ENCODE results near the gene TCERG1L. TPM values are rescaled to one million over a fixed set of nuclear protein-coding genes. Genes with fewer than 3 reads are reported as not detected.
"Not testable (repeated sequence)": the region's sequence is repeated elsewhere in the genome, so short reads cannot be mapped to it uniquely, and the experiment has no call there.

Gene TCERG1L
- total RNA-seq, 2 donors from 2014 or later: not detected

DNA sequence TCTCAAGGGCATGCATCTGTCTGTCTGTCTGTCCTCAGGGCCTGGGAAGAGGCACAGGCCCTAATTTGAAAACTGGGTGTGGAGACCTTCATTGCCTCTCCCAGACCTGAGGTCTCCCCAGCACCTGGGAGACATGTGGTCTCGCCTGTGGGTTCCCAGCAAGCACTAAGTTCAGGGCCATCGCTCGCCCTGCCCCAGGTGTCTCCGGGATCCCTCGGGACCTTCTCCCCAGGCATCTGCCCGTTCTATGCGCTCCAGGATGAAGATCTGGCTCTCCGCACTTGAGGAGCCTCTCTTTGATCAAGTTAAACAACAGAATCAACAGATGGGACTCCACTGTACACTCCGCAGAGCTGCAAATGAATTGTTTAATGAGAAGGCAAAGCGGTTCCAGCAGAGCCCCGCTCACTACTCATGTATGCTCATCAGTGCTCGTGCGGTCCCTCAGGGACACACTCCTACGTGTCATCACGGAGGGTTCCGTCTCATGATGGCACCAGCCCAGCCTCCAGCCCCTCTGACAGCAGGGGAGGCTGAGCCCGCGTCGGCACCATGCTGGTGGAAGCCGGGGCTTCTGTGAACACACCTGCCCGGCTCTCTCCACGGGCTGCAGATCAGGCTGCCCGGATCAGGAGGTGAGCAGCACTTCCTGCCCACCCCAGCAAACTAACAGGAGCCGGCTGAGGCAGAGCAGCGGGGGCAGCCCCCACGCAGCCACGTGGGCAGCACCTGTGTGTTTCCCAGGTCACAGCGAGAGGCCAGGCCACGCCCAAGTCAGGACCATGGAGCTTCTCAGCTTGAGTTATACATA, 132.8 kb downstream of the TCERG1L start:
- ATAC-seq: no peak
- peaks cover 1% of the 10 kb centered on the region for H3K27me3 Mint-ChIP-seq
- no peak overlapping the region for H3K27ac Mint-ChIP-seq
- H3K9me3 ChIP-seq (ENCODE audit: control insufficient read depth, low read length, poor library complexity, severe bottlenecking): no peaks in the 10 kb centered on the region
- H3K4me3 Mint-ChIP-seq: no peak overlapping the region
- no peaks in the 10 kb centered on the region for H3K36me3 Mint-ChIP-seq (ENCODE audit: low read depth)
- no peaks in the 10 kb centered on the region for H3K4me1 Mint-ChIP-seq
- no peak for DNase-seq

DNA sequence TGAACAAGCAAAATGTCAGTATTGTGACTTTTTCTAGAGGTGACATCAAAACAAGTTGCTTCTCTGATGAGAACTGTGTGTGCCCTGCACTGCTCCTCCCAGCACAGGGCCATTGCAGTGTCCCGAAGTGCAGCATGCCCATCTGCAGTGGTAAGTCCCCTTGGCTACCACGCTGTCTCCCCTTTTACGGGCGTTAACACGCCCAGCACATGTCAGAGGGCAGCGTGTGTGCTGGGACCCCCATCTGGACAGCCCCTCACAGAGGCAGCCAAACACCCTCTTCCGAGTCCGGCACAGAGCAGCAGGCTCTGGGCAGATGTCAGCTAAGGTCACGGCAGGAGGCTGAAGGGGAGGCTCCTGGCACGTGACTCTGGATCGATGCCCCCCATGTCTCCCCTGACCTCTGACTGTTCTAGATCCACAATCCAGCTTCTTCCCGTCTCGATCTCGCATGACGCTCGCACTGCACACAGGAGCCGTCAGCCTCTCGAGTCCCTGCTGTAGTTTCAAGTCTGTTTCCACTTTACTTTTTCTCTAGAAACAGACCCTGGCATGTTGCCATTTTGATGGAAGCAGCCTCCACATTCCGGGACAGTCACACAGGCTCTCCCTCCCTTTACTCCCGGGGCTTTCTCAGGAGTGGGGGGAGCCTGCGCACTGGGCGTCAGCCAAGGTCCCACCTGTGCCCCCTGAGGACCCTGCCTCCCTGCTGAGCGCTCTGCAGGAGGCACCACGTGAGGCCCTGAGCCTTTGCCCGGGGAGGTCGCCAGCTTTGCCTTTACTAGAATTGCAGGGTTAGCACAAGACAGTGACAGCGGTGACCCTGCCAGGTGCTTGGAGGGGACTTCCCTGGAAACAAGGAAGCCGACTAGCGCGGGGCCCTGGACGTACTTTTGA, 133.8 kb downstream of the TCERG1L start:
- no peaks in the 10 kb centered on the region for H3K9me3 ChIP-seq (ENCODE audit: control insufficient read depth, low read length, poor library complexity, severe bottlenecking)
- ATAC-seq: no peak
- no peaks in the 10 kb centered on the region for H3K27me3 Mint-ChIP-seq
- DNase-seq: no peak
- no peaks in the 10 kb centered on the region for H3K36me3 Mint-ChIP-seq (ENCODE audit: low read depth)
- H3K4me1 Mint-ChIP-seq: no peaks in the 10 kb centered on the region
- H3K27ac Mint-ChIP-seq: no peak overlapping the region
- H3K4me3 Mint-ChIP-seq: no peak overlapping the region

DNA sequence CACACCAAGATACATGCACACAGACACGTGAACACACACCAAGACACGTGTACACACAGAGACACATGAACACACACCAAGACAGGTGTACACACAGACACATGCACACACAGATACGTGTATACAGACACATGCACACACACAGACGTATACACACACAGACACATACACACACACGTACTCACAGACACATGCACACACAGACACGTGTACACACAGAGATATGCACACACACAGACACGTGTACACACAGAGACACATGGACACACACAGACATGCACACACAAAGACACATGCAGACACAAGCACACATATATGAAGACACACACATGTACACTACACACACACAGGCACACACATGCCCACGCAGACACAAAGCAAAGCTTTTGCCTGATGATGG, 134.6 kb downstream of the TCERG1L start:
- ATAC-seq (no peak), DNase-seq (no peak)
- Mint-ChIP-seq H3K27me3 (no peaks in the 10 kb centered on the region), H3K4me3 (no peak overlapping the region), H3K27ac (no peak overlapping the region), H3K4me1 (no peaks in the 10 kb centered on the region), H3K36me3 (ENCODE audit: low read depth) (no peaks in the 10 kb centered on the region)
- no peaks in the 10 kb centered on the region for H3K9me3 ChIP-seq (ENCODE audit: control insufficient read depth, low read length, poor library complexity, severe bottlenecking)

DNA sequence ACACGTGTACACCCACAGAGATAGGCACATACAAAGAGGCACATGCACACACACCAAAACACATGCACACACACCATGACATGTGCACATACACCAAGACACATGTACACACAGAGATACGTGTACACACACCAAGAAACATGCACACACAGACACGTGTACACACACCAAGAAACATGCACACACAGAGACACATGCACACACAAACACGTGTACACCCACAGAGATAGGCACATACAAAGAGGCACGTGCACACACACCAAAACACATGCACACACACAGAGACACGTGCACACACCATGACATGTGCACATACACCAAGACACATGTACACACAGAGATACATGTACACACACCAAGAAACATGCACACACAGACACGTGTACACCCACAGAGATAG, 135.2 kb downstream of the TCERG1L start:
- H3K4me1 Mint-ChIP-seq; H3K9me3 ChIP-seq (ENCODE audit: control insufficient read depth, low read length, poor library complexity, severe bottlenecking); ATAC-seq; H3K4me3 Mint-ChIP-seq; H3K27ac Mint-ChIP-seq; H3K27me3 Mint-ChIP-seq; DNase-seq; H3K36me3 Mint-ChIP-seq (ENCODE audit: low read depth): not testable (repeated sequence)

DNA sequence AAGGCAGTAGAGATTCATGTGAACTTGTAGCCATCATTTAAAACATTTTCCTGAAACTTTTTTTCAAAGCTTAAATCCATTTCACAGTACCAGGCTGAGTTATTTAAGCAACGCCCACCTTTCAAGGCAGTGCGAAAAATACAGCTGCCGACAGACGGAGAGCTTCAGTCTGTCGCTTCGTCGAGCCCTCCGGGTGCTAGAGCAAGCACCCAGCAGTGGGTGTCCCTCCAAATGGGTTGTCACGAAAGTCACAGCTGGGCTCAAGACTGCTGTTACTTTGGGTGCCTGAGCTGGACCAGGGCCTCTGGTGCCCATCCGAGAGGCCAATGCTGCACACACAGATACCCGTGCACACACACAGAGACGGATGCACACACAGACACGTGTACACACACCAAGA, 135.6 kb downstream of the TCERG1L start:
- DNase-seq: no peak
- no peak for ATAC-seq
- H3K27me3 Mint-ChIP-seq: no peaks in the 10 kb centered on the region
- H3K27ac Mint-ChIP-seq: no peak overlapping the region
- H3K4me3 Mint-ChIP-seq: no peak overlapping the region
- H3K9me3 ChIP-seq (ENCODE audit: control insufficient read depth, low read length, poor library complexity, severe bottlenecking): no peaks in the 10 kb centered on the region
- H3K4me1 Mint-ChIP-seq: no peaks in the 10 kb centered on the region
- no peaks in the 10 kb centered on the region for H3K36me3 Mint-ChIP-seq (ENCODE audit: low read depth)

DNA sequence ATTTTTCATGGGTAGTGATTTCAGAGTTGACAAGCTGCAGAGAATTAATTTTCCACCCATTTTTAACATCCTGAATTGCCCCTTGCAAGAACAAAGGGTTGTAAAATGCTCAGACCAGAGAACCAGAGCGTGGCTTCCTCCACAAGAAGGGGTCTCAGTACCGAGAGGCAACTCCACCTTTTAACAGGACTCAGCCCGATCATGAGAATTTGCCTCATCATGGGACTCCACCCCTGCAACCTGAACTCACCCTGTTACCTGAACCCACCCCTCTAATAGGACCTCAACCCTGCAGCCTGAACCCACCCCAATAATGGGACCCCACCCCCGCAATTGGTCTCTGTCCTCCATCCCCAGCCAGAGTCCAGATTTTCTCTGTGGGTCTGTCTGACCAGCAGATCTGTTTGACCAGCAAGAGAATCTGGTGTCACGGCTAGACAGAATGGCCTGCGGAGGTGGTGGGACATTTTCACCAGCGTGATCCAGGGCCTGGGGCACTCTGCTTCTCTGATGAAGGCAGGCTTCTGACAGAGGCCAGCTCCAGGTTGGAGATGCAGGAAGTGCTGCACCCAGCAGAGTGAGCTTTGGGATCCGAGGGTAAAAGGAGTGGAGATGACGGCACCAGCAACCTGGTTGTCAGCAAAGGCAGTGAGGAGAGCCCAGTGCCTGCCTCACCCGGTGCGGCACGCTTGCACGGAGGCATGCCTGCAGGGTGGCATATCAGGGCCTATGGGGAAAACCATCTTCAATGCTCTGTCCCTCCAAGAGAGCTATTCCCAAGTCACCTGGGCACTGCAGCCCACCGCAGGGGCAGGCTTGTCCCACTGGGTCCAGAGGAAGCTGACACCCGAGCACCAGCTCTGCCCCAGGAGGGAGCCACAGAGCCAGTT, 136.6 kb downstream of the TCERG1L start:
- no peak overlapping the region for H3K27ac Mint-ChIP-seq
- no peak for DNase-seq
- H3K4me1 Mint-ChIP-seq: no peaks in the 10 kb centered on the region
- no peaks in the 10 kb centered on the region for H3K27me3 Mint-ChIP-seq
- H3K4me3 Mint-ChIP-seq: no peak overlapping the region
- H3K9me3 ChIP-seq (ENCODE audit: control insufficient read depth, low read length, poor library complexity, severe bottlenecking): no peaks in the 10 kb centered on the region
- ATAC-seq: no peak
- H3K36me3 Mint-ChIP-seq (ENCODE audit: low read depth): no peaks in the 10 kb centered on the region

DNA sequence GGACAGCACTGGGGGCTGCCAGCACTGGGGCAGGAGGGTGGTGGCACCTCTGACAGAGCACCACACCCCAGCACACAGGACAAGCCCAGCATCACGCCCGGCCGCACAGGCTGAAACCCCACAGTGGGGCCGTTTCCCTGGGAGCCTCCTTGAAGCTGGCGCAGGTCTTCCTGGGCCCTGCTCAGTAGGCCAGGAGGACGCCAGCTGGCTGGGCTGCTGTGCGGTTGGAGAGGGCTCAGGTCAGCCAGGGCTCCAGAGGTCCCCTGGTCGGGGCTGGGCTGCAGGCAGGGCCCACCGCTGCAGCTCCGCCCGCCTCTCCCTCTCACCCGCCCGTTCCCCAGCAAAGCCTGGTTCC, 137.3 kb downstream of the TCERG1L start:
- DNase-seq: no peak
- Mint-ChIP-seq H3K27ac (no peak overlapping the region), H3K4me1 (no peaks in the 10 kb centered on the region), H3K36me3 (ENCODE audit: low read depth) (no peaks in the 10 kb centered on the region), H3K27me3 (no peaks in the 10 kb centered on the region), H3K4me3 (no peak overlapping the region)
- ATAC-seq: no peak
- no peaks in the 10 kb centered on the region for H3K9me3 ChIP-seq (ENCODE audit: control insufficient read depth, low read length, poor library complexity, severe bottlenecking)

DNA sequence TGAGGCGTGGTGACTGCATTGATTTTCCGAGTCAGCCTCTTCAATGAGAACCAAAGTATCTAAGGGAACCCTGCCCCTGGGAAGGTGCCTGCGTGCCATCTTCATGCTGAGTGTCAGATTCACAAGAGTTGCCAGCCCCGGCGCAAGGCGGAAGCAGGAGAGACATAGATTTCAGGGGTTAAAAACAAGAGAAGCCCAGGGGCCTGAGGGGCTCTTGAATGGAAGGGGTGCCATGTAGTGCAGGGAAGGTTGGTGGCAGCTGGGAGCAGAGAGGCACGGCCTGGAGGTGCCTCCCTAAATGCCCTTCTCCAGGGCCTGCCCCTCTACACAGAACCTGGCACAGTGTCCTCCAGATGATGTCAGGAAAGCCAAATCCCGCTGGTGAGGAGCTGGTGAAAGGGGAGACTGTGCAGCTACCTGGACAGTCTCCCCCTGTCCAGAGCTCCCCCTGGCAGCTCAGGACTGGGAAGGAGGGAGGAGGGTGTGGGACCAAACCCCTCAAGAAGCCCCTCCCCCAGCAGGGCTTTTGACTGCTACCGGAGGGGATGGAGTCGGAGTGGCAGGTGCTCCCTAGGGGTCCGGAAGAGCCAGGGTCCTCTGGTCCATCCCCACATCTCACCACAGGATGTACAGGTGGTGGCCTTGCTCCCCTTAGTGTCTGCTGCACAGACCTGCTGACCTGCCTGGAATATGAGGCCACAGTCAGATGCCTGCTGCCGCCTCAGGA, 137.9 kb downstream of the TCERG1L start:
- no peaks in the 10 kb centered on the region for H3K9me3 ChIP-seq (ENCODE audit: control insufficient read depth, low read length, poor library complexity, severe bottlenecking)
- H3K36me3 Mint-ChIP-seq (ENCODE audit: low read depth): no peaks in the 10 kb centered on the region
- H3K4me3 Mint-ChIP-seq: no peak overlapping the region
- no peak for ATAC-seq
- H3K27me3 Mint-ChIP-seq: no peaks in the 10 kb centered on the region
- no peak overlapping the region for H3K27ac Mint-ChIP-seq
- no peaks in the 10 kb centered on the region for H3K4me1 Mint-ChIP-seq
- no peak for DNase-seq

DNA sequence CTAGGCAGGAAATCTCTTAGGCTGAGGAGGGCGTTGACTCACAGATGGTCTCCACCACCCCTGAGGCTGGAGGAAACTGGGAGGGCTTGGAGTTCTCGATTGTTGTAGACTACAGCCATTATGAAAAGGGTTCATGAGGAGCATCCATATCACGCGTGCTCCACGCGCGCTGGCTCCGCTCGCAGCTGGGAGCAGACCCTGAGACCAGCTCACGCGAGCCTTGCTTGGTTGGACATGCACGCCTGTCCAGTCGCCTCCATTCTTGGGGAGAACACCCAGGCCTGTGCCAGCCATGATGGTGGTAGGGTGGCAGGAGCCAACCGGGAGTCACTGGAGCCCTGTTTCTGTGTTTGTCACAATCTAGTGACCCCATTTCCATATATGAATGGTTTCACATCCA, 139.1 kb downstream of the TCERG1L start:
- Mint-ChIP-seq H3K4me3 (no peak overlapping the region), H3K4me1 (no peaks in the 10 kb centered on the region), H3K27ac (no peak overlapping the region), H3K36me3 (ENCODE audit: low read depth) (no peaks in the 10 kb centered on the region), H3K27me3 (no peaks in the 10 kb centered on the region)
- no peaks in the 10 kb centered on the region for H3K9me3 ChIP-seq (ENCODE audit: control insufficient read depth, low read length, poor library complexity, severe bottlenecking)
- ATAC-seq (no peak), DNase-seq (no peak)

DNA sequence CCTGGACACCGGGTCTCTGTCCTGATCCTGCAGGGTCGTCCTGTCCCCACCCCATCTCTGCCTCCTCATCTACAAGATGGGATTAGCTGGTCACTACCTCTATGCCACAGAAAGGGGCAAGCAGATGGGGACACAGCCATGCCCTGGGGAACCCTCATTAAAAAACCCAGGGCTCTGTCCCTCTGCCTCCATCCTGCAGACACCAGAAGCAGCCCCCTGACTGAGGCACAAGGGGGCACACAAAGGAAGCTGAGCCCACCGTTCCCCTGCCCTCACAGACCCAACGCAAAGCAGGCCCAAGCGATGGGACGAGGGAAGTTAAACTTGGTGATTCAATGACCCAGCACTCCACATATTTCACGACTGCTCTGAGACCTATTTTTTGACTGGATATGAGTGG, 142.4 kb downstream of the TCERG1L start:
- DNase-seq (no peak), ATAC-seq (no peak)
- no peaks in the 10 kb centered on the region for H3K27me3 Mint-ChIP-seq
- no peaks in the 10 kb centered on the region for H3K4me1 Mint-ChIP-seq
- H3K36me3 Mint-ChIP-seq (ENCODE audit: low read depth): no peaks in the 10 kb centered on the region
- H3K4me3 Mint-ChIP-seq: no peak overlapping the region
- no peaks in the 10 kb centered on the region for H3K9me3 ChIP-seq (ENCODE audit: control insufficient read depth, low read length, poor library complexity, severe bottlenecking)
- H3K27ac Mint-ChIP-seq: no peak overlapping the region

DNA sequence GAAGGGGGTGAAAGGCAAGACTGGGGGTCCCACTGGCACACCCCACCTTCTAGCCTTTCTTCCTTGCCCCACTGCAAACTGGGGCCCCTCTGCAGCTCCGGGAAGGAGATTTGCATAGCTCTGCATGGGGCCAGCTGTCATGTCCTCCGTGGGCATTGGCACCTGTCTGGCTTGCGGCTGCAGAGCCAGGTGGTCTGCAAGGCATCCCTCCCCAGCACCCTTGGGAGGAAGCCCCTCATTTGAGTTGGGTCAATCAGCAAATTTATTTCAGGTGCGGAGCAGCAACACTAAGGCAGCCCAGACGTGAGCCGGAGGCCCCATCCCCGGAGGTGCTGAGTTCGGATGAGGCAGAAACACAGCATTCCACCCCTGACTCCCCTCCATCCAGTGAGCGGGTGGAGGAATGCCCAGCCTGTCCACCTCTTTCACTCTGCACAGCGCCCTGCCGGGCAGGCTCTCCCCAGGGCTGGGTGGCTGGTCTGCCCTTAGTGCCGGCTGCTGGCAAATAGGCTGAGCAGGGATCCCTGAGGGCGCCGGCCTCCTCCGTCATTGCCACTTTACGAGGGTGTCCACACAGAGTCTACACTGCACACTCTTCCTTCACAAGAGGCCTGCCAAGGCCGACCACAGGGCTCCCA, 143.2 kb downstream of the TCERG1L start:
- no peaks in the 10 kb centered on the region for H3K4me1 Mint-ChIP-seq
- H3K36me3 Mint-ChIP-seq (ENCODE audit: low read depth): no peaks in the 10 kb centered on the region
- ATAC-seq (no peak), DNase-seq (no peak)
- H3K27me3 Mint-ChIP-seq: no peaks in the 10 kb centered on the region
- H3K4me3 Mint-ChIP-seq: no peak overlapping the region
- H3K9me3 ChIP-seq (ENCODE audit: control insufficient read depth, low read length, poor library complexity, severe bottlenecking): no peaks in the 10 kb centered on the region
- H3K27ac Mint-ChIP-seq: no peak overlapping the region

DNA sequence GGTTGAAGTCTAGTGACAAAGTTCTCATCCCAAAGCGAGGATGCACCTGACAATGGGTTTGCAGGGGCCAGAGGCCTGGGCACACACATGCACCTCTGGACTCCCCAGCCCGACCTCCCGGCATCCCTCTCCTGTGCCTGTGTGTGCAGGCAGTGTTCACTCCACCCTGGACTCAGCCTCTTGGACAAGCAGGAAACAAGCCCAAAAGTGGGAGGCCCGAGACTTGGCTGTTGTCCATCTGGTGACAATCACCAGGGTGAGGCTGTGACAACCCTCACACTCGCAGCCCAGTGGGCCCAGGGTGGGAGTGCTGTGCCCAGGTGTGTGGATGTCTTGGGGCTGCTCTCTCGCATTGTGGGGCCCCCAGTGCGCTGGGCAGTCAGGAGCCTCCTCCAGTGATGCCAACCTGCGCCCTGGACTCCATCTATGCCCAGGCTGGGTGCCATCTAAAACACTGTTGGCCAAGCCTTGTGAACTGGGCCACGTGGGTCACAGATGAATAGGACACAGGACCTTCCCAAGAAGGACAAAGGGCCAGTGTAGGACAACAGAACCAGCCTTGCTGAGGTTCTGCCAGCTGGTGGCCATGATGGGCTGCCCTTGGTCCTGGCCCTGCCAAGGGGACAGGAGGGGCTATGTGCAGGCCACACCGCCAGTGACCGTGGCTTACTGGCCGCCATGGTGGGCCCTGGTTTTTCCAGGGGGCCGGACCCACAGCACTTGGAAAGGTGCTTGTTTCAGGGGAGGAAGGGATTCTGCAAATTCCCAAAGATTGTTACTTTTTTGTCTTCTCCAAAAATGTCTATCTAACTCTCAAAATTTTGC, 144.3 kb downstream of the TCERG1L start:
- Mint-ChIP-seq H3K36me3 (ENCODE audit: low read depth) (no peaks in the 10 kb centered on the region), H3K4me3 (no peak overlapping the region), H3K4me1 (no peaks in the 10 kb centered on the region), H3K27me3 (no peaks in the 10 kb centered on the region), H3K27ac (no peak overlapping the region)
- no peaks in the 10 kb centered on the region for H3K9me3 ChIP-seq (ENCODE audit: control insufficient read depth, low read length, poor library complexity, severe bottlenecking)
- DNase-seq (no peak), ATAC-seq (no peak)

All from T-helper 17 cell (primary cell).